ENCODE measurements around the gene AHRR.
"Not testable (repeated sequence)": the region's sequence is repeated elsewhere in the genome, so short reads cannot be mapped to it uniquely, and the experiment has no call there.

Gene AHRR

DNA sequence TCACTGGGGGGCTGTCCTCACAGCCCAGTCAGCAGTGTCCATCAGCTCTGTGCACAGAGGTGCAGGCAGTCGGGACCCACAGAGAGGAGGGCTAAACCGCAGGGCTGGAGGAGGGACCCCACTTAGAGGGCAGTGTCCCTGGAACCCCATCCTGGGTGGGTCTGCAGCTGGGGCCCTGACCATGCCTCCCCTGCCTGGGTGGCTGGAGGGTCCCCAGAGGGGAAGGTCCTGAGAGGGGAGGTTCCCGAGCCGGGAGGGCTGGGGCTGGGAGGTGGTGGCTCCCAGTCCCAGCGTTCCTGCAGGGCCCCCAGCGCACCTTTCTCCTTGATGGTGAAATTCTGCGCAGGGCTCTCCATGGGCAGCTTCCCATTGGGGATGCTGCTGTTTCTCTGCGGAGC lies 154.2 kb downstream of the AHRR start:
- DNase-seq (ENCODE audit: low read depth in 2 of 2), result no peak

DNA sequence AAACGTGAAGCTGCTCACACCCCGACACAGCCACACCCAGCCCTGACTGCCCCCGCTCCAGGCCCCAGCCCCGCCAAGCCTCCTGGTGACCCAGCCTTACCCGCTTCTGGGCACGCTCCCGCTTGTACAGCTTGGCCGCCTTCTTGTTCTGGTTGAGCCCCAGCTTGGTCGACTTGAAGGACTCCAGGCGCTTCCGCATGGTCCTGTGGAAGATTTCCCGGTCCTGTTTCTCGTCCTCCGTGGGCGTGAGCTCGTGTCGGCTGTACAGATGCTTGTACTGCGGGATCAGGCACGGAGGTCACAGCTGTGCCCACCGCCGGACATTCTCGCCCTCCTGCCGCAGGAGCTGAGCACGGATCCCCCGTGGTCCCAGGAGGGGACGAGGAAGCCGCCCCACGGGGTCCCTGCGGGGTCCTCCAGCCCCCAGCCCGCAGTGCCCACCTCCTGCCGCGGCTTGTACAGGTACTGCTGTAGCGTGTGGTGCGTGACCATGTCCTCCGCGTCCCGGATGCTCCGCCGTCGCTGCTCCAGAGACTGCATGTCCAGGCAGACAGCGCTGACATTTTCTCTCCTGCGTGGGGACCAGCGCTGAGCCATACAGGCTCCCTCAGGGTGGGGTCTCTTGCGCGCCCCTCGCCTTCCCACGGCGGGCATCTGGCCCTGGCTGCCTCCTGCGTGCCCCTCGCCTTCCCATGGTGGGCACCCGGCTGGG lies 154.7 kb downstream of the AHRR start:
- DNase-seq (ENCODE audit: low read depth in 2 of 2), result no peak

DNA sequence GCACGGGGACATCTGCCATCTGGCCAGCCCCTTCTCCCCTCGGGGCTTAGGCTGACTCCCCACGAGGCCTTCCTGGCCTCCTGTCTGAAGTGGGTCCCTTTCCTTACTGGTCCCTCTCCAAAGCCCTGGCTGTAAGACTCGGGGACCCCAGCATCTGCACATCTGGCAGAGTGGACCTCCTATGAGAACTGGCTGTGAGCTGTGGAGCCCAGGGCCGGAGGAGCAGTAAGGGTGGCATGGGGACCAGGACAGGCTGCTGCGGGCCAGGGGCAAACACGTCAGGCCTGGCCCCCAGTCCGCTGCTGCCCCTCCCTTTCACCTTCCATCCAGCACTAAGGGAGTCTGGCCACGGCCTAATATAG lies 155.3 kb downstream of the AHRR start:
- DNase-seq (ENCODE audit: low read depth in 2 of 2), result no peak

DNA sequence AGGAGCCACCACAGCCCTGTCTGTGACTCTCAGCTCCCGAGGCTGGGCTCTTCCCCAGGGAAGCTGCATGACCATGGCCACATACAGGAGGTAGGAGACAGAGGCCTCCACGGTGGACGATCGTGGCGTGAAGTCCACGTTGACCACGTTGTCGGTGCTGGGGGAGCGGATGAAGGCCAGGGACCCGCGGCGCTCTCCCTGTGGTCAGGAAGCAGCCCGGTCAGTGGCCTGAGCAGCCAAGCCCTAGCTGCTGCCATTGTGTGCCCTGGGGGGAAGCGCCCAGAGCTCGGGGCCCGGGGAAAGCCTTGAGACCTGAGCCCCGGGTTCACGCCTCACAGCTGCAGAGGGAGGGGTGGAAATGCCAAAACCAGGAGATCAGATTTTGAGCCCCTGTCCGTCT lies 155.7 kb downstream of the AHRR start:
- DNase-seq (ENCODE audit: low read depth in 2 of 2), result no peak

DNA sequence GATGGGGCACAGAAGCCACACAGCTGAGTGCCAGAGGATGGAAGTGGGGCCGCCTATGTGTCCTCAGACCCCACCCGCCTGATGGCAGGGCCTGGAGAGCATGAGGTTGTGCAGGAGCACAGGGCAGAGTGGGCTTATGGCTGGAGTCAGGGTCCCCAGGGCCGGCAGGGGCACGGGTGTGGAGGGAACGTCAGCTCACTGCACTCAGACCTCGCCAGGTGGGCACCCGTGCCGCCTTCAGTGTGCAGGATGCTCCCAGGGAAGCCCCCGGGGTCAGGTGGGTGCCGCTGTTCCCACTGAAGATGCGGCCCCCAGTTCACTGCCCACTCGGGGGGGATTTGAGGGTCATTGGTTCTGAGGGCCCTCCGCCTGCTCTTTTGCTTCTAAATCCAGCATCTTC lies 156.4 kb downstream of the AHRR start:
- no peak for DNase-seq (ENCODE audit: low read depth in 2 of 2)

DNA sequence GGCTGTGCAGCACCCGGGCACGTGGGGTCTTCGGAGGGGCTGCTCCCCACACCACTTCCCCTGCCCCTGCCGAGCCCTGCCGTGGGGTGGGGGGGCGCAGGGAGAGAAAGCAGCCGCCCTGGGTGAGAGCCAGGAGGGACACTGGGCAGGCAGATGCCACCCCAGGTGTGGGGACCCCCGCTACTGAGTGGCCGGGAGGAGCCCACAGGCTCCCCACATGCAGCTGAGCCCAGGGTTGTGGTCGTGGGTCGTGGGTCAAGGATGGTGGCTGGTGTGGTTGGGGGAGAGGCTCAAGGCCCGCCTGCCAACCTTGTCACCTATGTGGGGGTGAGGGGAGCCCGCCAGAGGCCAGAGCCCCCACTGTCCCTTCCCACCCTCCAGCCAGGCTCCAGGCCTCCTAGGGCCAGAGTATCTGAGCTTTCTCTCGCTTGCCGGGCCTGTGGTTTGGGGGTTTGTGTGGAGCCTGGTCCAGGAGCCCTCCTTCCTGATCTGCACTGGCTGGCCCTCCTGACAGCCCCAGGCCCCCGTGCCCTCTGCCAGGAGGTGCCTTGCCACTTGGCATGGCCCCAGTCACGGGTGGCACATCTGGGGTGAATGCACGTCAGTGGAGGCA lies 157.0 kb downstream of the AHRR start:
- DNase-seq (ENCODE audit: low read depth in 2 of 2), result no peak

DNA sequence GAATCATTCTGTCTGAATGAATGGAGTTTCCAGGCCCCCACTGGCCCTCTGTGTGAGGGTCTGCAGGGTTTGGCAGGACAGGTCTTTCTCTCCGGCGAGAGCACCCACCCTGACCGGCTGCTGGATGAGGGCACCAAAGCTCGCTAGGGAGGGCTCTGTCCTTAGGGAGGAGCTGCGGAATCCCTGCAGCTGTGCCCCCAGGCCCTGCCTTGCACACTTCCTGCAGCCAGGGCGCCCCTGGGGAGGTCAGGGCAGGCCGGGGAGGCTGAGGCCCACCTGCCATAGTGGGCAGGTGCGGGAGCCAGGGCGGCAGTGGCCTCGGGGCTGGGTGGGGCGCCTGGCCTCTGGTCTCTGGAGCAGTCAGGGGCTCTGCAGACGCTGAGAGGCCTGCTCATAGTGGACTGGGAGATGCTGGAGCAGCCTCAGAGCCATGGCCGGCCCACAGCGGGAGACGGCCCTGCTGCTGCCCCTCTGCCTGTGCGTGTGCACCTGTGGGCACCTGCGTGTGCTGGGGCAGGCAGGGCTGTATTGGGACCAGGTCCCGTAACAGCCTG lies 157.5 kb downstream of the AHRR start:
- no peak for DNase-seq (ENCODE audit: low read depth in 2 of 2)

DNA sequence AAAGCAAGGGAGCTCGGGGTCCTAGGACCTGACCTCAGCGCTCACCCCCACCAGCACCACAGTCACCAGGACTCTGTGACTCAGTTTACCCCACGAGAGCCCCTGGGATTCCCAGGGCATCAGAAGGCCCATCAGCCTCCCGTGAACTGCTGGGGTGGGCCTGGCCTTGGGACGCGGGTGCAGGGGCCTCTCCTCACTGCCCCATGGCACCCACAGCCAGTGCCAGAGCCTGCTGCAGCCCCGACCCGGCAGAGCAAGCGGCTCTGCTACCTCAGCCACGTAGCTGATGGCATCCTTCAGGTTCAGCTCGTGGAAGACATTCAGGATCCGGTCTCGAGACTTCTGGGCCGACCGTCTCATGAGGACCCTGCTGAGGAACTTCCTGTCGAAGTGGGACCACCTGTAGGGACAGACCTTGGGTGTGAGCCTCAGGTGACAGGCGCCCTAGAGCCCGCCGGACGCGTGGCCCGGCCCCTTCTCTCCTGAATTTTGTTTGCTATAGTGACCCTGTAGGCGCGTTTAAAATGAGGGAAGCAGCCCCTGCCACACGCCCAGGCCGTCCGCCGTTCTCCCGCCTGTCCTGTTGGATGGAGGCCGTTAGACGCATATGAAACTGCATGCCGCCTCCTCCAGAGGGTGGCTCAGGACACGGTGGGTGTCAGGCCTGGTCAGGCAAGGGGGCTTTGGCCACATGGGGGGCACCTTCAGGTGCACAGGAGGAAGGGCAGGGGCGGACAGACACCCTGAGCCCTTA lies 158.2 kb downstream of the AHRR start:
- no peak for DNase-seq (ENCODE audit: low read depth in 2 of 2)

DNA sequence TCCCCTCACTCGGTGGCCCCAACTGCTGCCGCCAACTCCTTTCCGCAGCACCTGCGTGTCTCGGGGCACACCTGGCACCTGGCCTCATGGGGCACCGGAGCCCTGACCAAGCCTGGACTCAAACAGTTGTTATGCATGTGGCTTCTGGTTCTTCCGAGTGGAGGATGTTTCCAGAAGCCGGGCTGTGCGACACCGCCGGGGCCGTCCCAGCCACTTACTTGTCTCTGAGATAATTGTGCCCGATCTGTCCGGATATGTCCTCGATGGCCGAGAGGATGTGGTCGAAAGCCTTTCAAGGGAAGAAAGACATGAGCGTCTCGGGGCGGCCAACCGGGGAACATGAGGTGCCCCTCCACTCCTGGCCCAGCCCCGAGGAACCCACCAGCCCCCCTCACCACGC lies 159.8 kb downstream of the AHRR start:
- no peak for DNase-seq (ENCODE audit: low read depth in 2 of 2)

DNA sequence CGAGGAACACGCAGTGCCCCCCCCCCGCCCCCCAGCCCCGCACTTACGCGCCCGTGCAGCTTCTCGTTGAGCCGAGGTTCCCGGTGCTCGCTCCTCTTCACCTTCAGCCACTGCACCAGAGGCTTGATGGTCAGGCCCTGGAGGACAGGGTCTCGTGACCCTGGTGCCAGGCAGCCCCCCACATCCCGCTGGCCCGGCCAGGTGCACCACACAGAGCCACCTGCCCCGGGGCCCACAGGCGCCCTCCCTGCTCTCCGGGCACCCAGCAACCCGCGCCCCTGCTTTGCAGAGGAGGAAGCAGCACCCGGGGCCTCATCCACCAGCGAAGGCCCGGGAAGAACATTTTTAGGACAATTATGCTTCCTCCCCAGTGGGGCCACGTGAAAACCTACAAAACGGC lies 160.5 kb downstream of the AHRR start:
- DNase-seq (ENCODE audit: low read depth in 2 of 2), result no peak

DNA sequence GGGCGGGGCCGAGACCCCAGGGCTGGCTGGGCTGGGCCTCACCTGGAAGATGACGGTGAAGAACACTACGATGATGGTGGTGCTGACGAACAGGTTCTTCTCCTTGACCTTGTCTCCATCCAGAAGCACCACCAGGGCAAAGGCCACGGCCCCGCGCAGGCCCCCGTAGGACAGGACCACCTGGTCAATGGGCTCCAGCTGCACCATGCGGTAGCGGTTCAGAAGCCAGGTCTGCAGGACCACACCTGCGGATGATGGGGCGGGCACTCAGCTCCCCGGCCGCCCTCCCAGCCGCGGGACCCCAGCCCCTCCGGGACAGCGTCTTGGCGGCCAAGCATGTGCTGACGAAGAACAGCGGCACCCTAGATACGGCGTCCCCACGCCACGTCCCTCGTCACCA lies 161.0 kb downstream of the AHRR start:
- no peak for DNase-seq (ENCODE audit: low read depth in 2 of 2)

DNA sequence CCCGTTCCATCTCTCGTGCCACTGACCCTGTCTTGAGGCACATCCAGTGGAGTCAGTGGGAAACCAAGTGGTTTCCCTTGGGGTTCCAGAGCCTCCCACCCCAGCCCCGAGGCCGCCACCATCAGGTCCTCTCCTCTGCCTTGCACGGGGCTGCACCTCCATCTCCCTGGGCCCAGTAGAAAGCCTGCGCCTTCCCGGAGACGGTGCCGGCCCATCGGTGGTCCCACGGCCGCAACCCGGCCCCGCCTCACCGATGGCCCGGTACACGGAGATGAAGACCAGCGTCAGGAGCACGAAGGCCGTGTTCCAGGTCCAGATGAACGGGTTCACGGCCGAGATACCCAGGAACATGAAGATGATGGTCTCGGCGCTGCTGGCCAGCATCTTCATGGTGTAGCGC lies 161.5 kb downstream of the AHRR start:
- no peak for DNase-seq (ENCODE audit: low read depth in 2 of 2)

DNA sequence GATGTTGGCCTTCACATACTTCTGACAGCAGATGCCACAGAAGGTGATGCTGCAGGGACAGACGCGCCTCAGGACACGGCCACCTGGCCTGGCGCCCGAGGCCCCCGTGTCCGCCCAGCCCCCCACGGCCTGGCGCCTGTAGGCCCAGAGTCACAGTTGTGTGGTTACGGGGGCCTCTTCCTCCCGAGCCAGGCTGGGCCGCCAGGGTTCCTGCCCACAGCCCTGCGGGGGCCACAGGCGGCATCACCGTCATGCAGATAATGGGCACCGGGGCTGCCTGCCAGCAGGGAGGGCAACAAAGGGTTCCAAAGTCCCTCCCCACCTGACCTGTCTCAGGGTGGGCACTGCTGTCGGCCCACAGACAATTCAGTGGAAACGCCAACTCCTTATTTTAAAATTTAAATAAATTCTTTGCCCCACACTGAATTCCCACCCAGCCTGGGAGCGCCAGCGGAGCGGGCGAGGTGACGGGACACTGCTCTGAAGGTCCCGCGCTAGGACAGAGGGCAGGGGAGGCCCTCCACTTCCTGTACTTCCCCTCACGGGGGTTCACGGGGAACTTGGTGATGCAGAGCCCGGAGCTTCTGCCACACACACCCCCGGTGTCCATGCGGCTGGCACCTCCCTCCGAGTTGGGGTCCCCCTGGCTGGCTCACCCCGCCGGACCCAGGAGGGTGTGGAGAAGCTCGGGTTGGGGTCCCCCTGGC lies 162.1 kb downstream of the AHRR start:
- no peak for DNase-seq (ENCODE audit: low read depth in 2 of 2)

DNA sequence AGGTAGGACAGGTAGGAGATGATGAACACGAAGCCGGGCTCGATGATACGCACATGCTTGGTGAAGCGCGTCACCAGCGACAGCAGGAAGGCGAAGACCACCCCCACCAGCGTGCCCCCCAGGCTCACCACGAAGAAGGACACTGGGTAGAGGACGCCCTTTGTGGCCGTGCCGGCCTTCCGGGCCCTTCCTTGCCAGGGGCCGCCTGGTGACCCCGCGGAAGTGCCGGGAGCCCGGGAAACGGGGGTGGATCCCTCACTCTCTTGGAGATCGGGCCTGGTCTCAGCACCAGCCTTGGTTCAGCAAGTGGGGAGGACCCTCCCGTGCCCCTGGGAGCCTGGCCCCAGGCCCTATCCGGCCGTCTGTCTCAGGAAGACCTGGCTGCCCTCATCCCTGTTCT lies 163.0 kb downstream of the AHRR start:
- no peak for DNase-seq (ENCODE audit: low read depth in 2 of 2)

DNA sequence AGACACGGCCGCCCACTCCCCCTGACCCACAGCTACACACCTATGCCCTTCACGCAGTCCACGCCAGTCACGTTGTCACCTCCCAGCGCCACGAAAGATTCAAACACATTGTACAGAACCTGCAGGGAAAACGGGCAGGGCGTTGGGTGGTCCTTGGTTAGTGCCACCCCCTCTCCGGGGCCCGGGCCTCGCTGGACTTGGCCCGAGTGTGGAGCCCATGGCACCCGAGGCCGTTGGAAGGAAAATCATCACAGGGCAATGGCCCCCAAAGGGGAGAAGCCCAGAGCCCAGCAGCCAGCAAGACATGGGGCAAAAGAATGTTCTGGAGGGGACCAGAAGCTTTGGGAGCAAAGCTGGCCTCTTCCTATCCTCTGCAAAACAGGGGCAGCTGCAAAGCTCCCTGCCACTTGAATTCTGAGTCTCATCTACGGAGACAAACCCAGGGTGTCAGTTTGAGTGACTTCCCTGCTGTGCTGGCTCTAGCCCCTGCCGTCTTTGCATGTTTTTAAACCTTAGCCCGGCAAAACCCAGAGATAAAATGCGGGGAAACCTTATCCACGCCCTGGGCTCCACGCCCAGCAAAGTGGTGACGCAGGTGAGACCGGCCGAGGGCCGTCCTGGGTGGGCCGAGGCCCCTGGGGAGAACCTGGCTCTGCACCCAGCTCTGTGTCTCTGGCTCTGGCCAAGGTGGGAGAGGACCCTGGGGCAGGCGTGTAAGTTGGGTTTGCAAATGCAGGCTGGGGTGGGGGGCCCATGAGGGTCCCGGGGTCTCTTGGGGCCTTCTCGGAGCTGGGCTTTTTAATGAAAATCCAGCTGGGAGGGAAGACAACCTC lies 163.8 kb downstream of the AHRR start:
- no peak for DNase-seq (ENCODE audit: low read depth in 2 of 2)

DNA sequence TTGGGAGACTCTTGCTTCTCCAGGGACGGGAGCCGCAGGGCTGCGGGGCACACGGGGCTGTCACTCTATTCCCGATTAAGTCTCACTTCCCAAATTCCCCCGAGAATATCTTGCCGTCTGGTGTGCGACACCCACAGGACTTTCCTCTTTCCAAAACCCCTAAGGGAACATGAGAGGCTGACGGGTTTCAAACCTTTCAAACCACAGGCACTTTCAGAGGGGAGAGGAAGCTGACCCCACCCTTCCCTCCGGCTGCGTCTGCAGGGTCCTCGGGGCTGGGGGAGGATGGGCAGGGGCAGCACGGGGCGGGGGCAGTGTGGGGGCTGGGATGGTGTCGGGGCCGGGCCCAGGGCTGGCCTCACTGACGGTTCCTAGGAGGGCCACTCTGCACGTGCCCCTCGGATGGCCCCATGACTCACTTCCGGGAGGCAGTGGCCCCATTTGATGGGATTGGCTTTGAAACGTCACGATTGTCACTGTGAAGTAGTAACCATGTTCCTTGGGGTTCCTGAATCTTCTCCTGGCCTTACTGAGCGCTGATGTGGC lies 164.5 kb downstream of the AHRR start:
- no peak for DNase-seq (ENCODE audit: low read depth in 2 of 2)

DNA sequence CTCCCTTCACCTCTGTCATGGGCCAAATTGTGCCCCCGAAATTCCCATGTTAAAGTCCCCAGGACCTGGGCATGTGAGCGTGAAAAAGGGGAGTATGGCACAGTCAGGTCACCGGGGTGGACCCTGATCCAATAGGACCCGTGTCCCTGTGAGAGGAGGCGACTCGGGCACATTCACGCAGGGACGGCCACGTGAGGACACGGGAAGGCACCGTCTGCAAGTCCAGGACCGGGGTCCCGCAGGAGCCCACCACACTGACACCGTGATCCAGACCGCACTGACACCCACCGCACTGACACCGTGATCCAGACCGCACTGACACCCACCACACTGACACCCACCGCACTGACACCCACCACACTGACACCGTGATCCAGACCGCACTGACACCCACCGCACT lies 165.1 kb downstream of the AHRR start:
- DNase-seq (ENCODE audit: low read depth in 2 of 2), result not testable (repeated sequence)

All from stimulated activated CD8-positive, alpha-beta memory T cell treated with anti-CD3 and anti-CD28 coated beads, Interleukin-7, amount 100 ng/mL, for 4 hours (primary cell).